GM23248 (cell line): ENCODE results near the gene MVD.

Experiments
- EZH2 ChIP-seq: fragments of 200-600 bp; sonication (generic); IDR thresholded peaks from 2 replicates; pipeline ENCODE4 v1.6.1; 2018; ENCODE audit warnings: antibody characterized with exemption, mild to moderate bottlenecking; ENCODE audit not compliant: insufficient read depth, poor library complexity, severe bottlenecking
- EZH2phosphoT487 ChIP-seq: fragments of 200-600 bp; sonication (generic); IDR thresholded peaks from 2 replicates; pipeline ENCODE4 v1.6.1; 2018; ENCODE audit warnings: antibody characterized with exemption, moderate library complexity, mild to moderate bottlenecking, low read depth; ENCODE audit not compliant: insufficient read depth

- TF ChIP-seq EZH2phosphoT487: no peak
- TF ChIP-seq EZH2: no peak
Observed at GRCh38 chr16:88706965-88707826, 44.3 kb upstream of the MVD start.
